Testis (tissue), 2 donors: ENCODE data around the gene PAK6.

Experiments used
- POLR2A ChIP-seq: fragments of 450-650 bp; IDR thresholded peaks from one replicate; pipeline ENCODE4 v1.6.1; 2017; ENCODE audit warnings: antibody characterized with exemption, mild to moderate bottlenecking, moderate library complexity
- TF ChIP-seq, protein P1 (sequence below), 3 experiments: fragments of 450-650 bp in 2 of 3; fragments of 200-600 bp in 1 of 3; sonication (generic) in 1 of 3; IDR thresholded peaks; one replicate each; pipeline ENCODE4 v1.5.1; 2016 to 2019; ENCODE audit warnings: antibody characterized with exemption in 3 of 3, mild to moderate bottlenecking in 2 of 3, moderate library complexity in 1 of 3

DNA sequence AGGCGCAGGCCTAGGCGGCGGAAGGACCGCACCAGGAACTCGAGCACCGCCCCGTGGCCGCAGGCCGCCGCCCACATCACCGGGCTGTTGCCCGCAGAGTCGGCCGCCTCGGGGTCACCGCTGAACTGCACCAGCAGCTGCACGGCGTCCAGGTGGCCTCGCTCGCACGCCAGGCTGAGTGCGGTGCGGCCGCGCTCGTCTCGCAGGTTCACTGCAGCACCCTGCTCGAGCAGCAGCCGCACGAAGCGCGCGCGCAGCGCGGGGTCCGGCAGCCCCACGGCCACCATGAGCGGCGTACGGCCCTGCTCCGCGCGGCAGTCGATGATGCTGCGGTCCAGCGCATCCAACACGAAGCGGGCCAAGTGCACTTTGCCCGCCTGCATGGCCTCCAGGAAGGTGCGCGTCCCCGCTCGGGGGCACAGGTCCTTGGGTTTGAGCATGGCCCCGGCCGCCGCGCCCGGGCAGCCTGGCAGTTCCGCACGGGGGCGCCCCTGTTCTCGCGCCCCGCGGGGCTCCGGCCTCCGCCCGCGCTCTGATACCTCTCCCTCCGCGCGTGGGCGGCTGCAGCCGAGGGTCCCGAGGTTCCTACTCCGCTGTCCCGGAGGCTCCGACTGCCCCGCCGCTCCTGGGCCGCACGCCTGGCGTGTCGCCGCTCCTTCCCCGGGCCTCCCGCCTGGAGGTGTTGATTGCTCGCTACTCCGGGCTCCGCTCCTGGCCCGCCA is 43.4 kb downstream of the PAK6 start:
- TF ChIP-seq, protein P1, sequence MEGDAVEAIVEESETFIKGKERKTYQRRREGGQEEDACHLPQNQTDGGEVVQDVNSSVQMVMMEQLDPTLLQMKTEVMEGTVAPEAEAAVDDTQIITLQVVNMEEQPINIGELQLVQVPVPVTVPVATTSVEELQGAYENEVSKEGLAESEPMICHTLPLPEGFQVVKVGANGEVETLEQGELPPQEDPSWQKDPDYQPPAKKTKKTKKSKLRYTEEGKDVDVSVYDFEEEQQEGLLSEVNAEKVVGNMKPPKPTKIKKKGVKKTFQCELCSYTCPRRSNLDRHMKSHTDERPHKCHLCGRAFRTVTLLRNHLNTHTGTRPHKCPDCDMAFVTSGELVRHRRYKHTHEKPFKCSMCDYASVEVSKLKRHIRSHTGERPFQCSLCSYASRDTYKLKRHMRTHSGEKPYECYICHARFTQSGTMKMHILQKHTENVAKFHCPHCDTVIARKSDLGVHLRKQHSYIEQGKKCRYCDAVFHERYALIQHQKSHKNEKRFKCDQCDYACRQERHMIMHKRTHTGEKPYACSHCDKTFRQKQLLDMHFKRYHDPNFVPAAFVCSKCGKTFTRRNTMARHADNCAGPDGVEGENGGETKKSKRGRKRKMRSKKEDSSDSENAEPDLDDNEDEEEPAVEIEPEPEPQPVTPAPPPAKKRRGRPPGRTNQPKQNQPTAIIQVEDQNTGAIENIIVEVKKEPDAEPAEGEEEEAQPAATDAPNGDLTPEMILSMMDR (IDR thresholded peaks at IDR 0.05), result peak in 2 of 3 experiments; percentile 1 to 26
- no peak for TF ChIP-seq POLR2A
